Mesodermal cell (in vitro differentiated cells): ENCODE measurements around the gene ABHD14A.

Experiments
- H3K27ac ChIP-seq: 2 replicates; pipeline ENCODE4 v1.7.0; 2013; ENCODE audit warnings: mild to moderate bottlenecking, low read depth, low read length, moderate library complexity; ENCODE audit not compliant: severe bottlenecking
- H3K36me3 ChIP-seq: 2 replicates; pipeline ENCODE4 v1.7.1; 2013; ENCODE audit warnings: mild to moderate bottlenecking, low read length, moderate library complexity; ENCODE audit not compliant: control insufficient read depth, insufficient read depth
- H3K4me1 ChIP-seq: one replicate; pipeline ENCODE4 v1.7.1; 2013; ENCODE audit warnings: mild to moderate bottlenecking, low read length; ENCODE audit not compliant: insufficient read depth, control insufficient read depth, poor library complexity, severe bottlenecking
- H3K4me3 ChIP-seq: 2 replicates; pipeline ENCODE4 v1.7.0; 2013; ENCODE audit warnings: low read length, control low read depth, mild to moderate bottlenecking; ENCODE audit not compliant: insufficient read depth, poor library complexity, severe bottlenecking; ENCODE audit errors: extremely low read depth
- H3K9me3 ChIP-seq: 2 replicates; pipeline ENCODE4 v1.7.1; 2013; ENCODE audit warnings: mild to moderate bottlenecking, low read length, moderate library complexity; ENCODE audit not compliant: control insufficient read depth
- WGBS, 2 experiments: methylation state at CpG; one replicate each; pipeline ENCODE4 v1.1.5; 2013; ENCODE audit warnings: missing lambda C conversion rate in 2 of 2; ENCODE audit not compliant: insufficient coverage in 2 of 2; 5-methylcytosine and 5-hydroxymethylcytosine counted together

ABHD14A gene

DNA sequence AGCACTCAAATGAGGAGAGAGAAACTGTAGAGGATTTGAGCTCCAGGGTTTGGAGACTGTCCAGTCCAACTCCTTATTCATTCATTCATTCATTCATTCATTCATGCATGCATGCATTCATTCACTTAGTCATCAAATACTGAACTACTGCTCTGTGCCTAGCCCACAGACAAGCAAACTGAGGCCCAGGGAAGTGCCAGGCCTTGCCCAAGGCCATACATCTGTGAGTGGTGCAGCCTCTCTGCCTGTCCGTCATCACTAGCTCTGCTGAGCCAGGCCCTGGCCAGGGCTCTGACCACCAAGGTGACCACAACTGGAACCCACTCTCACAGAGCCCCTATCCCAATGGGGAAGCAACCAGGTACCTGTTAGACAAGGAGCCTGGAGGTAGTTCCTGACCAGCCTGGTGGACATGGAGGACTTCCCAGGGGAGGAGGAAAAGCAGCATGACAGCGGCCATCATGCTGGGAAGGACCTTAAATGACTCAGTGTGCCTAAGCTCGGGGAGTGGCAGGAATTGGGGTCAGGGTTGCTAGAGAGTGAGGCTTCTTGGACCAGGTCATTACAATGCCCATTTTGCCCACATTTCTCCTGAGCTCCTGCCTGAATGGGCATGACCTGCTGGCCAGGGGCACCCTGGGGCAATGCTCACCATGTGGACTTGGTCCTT is 48.4 kb downstream of the ABHD14A start:
- Histone ChIP-seq H3K4me3 (no peak overlapping the region), H3K27ac (peak overlapping the region; percentile 47), H3K4me1 (peaks cover 40% of the 10 kb centered on the region), H3K36me3 (no peaks in the 10 kb centered on the region), H3K9me3 (no peaks in the 10 kb centered on the region)
- WGBS, 2 experiments, result 92 to 95% methylated on average over 3 of the region's 3 CpGs

DNA sequence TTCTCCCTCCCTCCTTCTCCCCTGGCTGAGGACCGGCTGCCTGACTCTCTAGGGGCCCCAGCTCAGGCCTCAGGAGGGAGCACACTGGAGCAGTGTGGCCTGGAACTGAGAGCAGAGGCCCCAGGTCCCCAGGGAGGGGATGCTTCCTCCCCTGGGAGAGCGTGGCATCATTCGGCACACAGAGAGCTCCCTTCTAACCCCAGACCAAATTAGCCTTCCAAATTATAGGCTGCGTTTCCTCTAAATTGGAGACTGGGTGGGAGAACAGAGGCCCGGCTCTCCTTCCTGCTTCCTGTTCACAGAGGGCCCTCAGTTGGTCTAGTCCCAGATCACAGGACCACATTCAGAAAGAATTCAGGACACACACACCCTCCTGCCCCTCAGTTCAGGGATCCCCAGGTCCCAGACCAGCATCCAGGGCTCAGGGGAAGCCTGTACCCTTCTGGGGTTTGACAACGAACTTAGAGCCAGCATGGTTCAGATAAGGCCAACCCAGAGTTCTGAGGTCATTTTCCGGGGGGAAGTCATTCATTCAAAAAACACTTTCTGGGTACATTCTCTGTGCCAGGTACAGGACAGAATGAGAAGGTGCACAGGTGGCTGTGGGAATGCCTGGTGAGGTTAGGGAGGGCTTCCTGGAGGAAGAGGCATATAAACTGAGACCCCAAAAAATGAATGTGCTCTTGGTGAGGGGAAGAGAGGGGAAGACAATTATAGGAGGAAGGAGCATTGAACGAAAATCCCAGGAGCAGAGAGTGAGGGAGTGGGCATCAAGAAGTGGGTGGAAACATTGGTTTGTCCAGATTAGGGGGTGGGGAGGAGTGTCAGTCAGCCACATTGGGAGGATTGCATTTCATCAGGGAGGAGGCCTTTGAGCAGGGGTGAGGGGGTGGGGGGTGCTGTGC is 49.2 kb downstream of the ABHD14A start:
- Histone ChIP-seq H3K4me3 (no peak overlapping the region), H3K4me1 (peaks cover 43% of the 10 kb centered on the region)
- WGBS, 2 experiments, result 84 to 87% methylated on average over 3 to 6 of the region's 8 CpGs

DNA sequence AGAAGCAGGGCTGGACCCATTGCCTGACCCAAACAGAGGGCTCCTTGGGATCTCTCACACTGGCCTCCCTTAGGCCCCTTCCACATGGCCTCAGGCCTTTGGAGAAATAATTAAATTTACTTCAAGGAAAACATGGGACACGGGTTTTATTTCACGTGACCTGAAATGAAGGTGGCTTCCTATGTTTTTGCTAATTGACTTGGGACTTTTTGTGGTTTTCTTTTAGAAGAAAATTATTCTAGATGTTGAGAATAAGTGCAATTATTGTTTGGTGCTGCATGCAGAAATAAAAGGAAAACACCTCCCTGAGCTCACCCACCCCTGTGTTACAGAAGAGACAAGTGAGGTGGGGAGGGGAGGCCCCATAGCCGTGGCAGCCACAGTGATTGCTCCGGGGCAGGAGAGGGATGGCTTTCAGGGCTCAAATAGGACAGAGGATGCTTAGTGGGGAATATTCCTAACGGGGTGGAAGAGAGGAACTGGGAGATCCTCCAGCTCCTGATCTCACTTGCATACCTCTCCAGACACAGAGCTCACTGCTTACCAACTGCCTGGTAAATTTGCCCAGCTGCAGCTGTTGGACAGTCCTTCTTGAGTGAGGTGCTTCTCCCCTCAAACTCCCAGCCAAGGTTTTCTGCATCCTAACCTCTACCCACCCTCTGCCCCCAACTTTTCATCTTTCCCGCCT is 50.0 kb downstream of the ABHD14A start:
- Histone ChIP-seq H3K9me3 (no peaks in the 10 kb centered on the region), H3K36me3 (no peaks in the 10 kb centered on the region)
- 92 to 98% methylated on average over 5 of the region's 6 CpGs for whole genome bisulfite sequencing, 2 experiments

More for the DNA sequence above, 49.2 kb downstream of the ABHD14A start:
- no peaks in the 10 kb centered on the region for H3K9me3 ChIP-seq
- H3K27ac ChIP-seq, result peak overlapping the region; percentile 47
- no peaks in the 10 kb centered on the region for H3K36me3 ChIP-seq

DNA sequence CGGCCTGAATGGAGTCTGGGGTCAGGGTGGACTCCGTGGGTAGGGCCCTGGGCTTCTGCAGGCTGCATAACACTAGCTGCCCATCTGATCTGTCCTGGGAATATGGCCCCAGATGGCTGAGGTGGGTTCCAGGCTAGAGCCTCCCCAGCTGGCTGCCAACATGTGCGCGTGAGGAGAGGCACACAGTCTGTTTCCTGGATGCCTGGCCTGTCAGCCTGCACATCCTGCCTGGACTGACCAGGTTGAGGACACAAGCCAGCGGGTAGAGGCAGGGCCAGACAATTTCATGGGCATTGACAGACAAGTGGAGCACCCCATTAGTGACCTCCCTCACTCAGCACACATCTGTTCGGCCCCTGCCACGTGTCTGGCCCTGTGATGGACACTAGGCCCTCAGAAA is 50.6 kb downstream of the ABHD14A start:
- Histone ChIP-seq H3K36me3 (no peaks in the 10 kb centered on the region), H3K27ac (no peak overlapping the region), H3K4me3 (no peak overlapping the region), H3K4me1 (peaks cover 38% of the 10 kb centered on the region), H3K9me3 (no peaks in the 10 kb centered on the region)
- WGBS, 2 experiments, result 87 to 96% methylated on average over 4 to 7 of the region's 7 CpGs

More for the DNA sequence above, 50.0 kb downstream of the ABHD14A start:
- Histone ChIP-seq H3K4me1 (peaks cover 38% of the 10 kb centered on the region), H3K27ac (no peak overlapping the region), H3K4me3 (no peak overlapping the region)

DNA sequence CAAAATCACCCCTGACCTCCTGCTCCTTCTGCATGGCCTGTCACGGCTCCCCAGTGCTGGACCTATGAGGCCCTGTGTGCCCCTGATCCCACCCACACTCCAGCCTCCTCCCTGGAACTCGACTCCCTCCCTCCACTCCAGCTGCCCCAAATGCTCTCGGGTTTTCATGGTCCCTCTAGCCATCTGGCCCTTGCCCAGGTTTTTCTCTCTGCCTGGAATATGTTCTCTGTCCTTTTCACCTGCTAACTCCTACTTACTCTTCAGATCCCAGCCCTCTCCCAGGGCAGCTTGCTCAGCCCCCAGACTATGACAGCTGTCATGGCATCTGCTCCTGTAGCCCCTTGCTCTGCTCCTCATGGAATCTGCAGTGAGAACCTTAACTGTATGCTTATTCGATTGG is 51.2 kb downstream of the ABHD14A start:
- H3K27ac ChIP-seq, result no peak overlapping the region
- no peaks in the 10 kb centered on the region for H3K9me3 ChIP-seq
- H3K4me1 ChIP-seq, result peaks cover 38% of the 10 kb centered on the region
- no peaks in the 10 kb centered on the region for H3K36me3 ChIP-seq
- H3K4me3 ChIP-seq, result no peak overlapping the region
- 76 to 84% methylated on average over 4 of the region's 4 CpGs for WGBS, 2 experiments

DNA sequence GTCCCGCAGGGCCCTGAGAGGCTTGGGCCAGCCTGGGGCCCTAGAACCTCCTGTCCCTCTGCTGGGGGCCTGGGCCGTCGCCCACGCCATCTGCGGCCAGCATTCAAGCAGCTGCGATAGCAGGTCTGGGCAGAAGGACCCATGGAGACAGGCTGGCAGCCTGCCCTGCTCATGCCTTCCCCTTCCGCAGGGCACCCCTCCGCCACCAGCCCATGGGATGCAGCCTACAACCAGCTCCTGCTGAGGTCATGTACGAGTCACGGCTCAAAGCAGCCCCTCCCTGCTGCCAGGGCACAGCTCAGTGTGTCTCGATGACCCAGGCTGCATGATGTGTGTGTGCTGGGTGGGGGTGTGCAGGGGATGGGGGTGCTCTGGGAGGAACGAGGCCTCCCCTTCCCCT is 53.7 kb downstream of the ABHD14A start:
- H3K9me3 ChIP-seq, result no peaks in the 10 kb centered on the region
- H3K4me1 ChIP-seq, result peaks cover 22% of the 10 kb centered on the region
- 93 to 99% methylated on average over 8 to 10 of the region's 12 CpGs for WGBS, 2 experiments
- H3K4me3 ChIP-seq, result no peak overlapping the region
- no peaks in the 10 kb centered on the region for H3K36me3 ChIP-seq
- H3K27ac ChIP-seq, result no peak overlapping the region

DNA sequence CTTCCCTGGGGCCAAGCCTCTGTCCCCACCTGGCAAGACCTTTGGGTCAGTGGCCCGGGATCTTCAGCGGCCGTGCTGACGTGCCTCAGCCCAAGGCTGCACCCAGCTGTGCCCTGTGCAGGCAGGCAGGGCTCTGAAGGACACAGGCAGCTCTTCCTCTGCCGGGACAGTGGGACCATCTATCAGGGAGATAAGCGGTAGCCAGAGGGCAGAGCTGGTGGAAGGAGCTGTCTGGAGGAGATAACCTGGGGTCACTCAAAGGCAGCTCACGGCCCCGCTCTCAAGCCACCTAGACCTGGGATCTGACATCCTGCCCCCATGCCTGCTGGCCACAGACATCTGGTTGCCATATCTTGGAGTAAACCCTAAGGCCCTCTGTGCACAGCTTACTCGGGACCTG is 54.2 kb downstream of the ABHD14A start:
- H3K9me3 ChIP-seq, result no peaks in the 10 kb centered on the region
- peaks cover 18% of the 10 kb centered on the region for H3K4me1 ChIP-seq
- no peak overlapping the region for H3K27ac ChIP-seq
- WGBS, 2 experiments, result 78 to 90% methylated on average over 9 of the region's 9 CpGs
- H3K36me3 ChIP-seq, result no peaks in the 10 kb centered on the region
- no peak overlapping the region for H3K4me3 ChIP-seq

DNA sequence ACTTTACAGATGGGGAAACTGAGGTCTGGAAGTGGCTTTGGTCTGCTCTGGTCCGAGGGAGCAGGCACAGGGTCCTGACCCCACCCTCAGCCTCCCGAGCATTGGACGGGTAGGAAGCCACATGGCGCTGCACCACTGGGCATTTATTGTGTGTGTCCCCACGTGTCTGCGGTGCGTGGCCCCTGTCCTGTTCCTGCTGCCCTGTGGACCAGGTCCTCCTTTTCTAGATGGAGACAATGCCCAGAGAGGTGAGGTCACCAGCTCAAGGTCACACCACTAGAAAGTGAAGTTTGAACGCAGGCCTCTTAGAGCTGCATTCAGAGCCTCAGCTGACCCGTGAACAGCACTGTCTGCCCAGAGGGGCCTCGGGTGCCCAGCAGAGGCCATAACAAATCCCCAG is 54.7 kb downstream of the ABHD14A start:
- H3K4me3 ChIP-seq, result no peak overlapping the region
- peaks cover 13% of the 10 kb centered on the region for H3K4me1 ChIP-seq
- H3K36me3 ChIP-seq, result no peaks in the 10 kb centered on the region
- no peaks in the 10 kb centered on the region for H3K9me3 ChIP-seq
- 89 to 97% methylated on average over 7 to 10 of the region's 10 CpGs for WGBS, 2 experiments
- H3K27ac ChIP-seq, result no peak overlapping the region
